ENCODE data around the gene SSU72.
A peak's percentile ranks its signal among the peaks of the same experiment; 100 is the strongest.
"Not testable (repeated sequence)": the region's sequence is repeated elsewhere in the genome, so short reads cannot be mapped to it uniquely, and the experiment has no call there.

SSU72 gene

GRCh38 chr1:1540090-1540817, 34.4 kb downstream of the SSU72 start, which contains the start of gene TMEM240:
TSS of gene TMEM240 (minus strand) at chr1:1540624. CDS start at chr1:1540346, 278 bp downstream.
- peak; percentile 52 to 54 for DNase-seq

GRCh38 chr1:1539310-1540089, 35.2 kb downstream of the SSU72 start:
- no peak for DNase-seq

- no peak for DNase-seq
Measured at GRCh38 chr1:1538989-1539309, 35.7 kb downstream of the SSU72 start.

DNA sequence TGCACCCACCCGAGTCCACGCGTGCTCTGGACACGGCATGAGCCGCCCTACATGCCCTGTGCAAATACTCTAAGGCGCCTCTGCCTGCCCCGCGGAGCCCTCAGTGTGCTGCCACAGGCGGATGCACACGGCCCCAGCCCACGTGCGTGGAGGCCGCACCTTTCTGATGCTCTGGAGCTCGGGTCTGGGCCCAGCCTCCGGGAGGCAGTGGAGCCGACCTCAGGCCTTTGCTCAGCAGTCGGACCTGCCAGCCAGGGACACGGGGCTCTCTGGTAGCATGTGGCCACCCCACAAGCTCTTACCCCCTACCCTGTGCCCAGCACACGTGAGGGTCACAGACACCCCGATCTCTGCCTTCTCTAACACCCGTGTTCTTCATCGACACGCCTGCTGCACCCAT, 36.3 kb downstream of the SSU72 start:
- DNase-seq = no peak

DNA sequence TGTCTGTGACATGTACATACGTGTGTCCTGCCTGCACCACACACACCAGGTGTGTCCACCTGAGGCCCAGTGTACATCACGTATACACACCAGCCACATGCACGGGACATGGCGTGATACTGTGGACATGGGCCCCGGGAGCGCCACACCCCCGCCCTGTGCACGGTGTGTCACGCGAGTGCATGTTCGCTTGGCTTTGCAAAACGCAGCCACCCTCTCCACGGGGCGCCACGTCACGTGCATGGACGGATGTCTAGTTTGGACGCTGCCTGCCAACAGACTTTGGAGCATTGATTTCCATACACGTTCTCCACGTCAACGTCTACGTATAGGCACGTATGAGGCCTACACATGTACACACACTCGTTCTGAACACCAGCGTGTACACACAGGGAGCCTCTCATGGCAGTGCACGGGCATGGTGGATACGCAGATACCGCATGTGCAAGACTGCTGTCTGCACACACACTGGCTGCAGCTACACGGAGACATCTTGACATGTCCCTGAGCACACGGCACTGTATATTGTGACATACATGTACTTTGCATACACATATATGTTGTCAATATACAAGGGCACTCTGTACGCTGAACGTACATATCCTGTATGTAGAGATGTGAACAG, 36.9 kb downstream of the SSU72 start:
- no peak for DNase-seq

- no peak for DNase-seq
Measured at GRCh38 chr1:1536938-1537546, 37.6 kb downstream of the SSU72 start.

DNA sequence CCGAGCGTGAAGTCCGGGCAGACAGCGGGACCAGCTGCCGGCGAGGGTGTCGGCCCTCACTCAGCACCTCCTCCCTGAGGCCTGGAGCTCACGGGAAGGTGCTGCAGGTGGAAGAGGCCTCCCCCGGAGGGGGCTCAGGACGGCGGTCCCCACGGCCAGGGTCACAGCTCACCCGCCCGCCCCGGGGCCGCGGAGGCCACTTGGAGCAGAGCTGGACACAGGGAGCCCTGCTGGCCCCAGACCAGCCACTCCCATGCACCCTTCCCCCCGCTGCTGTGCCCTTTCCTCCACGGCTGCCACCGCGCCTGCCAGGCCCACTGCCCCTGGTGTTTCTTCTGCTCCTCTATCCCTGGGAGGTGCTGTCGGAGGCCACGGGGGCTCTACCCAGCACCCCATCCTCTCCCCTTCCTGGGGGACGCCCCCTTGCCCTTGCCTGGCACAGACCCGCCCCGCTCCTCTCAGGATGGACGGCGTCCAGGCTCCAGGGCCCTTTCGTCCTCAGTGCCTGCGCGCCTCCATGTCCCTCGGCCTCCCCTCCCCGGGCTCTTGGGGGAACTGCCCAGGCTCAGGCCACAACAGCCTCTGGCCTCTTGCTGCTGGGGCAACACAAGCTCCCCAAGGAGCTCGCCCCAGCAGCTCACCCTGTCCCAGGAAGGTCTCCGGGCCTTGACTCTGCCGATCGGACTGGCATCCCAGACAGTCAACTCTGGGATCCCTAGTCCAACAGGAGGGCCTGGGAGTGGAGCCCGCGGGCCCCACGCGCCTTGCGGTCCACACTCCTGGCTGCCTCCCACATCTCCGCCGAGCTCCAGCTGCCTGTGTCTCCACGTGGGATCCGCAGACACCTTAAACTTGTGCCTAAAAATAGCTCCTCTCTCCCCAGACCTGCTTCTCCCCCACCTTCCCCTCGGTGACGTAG, 38.4 kb downstream of the SSU72 start:
- no peak for DNase-seq

GRCh38 chr1:1535201-1536018, 39.3 kb downstream of the SSU72 start:
- no peak for DNase-seq

GRCh38 chr1:1534401-1535154, 40.1 kb downstream of the SSU72 start:
- DNase-seq = no peak

DNA sequence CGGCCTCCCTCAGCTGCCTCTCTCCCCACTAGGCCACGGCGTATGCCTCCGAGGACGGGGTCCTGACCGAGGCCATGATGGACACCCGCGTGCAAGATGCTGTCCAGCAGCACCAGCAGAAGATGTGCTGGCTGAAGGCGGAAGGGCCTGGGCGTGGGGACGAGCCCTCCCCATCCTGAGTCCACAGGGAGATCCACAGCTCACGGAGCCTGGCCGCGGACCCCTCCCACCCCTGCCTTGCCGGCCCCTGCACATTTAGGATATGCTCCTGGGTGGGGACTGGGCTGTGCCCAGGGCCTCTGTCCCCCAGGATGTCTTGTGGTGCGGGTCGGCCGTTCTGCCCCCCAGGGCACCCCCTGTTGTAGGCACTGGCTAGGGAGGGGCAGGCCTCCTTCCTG, 40.8 kb downstream of the SSU72 start:
- not testable (repeated sequence) for DNase-seq

DNA sequence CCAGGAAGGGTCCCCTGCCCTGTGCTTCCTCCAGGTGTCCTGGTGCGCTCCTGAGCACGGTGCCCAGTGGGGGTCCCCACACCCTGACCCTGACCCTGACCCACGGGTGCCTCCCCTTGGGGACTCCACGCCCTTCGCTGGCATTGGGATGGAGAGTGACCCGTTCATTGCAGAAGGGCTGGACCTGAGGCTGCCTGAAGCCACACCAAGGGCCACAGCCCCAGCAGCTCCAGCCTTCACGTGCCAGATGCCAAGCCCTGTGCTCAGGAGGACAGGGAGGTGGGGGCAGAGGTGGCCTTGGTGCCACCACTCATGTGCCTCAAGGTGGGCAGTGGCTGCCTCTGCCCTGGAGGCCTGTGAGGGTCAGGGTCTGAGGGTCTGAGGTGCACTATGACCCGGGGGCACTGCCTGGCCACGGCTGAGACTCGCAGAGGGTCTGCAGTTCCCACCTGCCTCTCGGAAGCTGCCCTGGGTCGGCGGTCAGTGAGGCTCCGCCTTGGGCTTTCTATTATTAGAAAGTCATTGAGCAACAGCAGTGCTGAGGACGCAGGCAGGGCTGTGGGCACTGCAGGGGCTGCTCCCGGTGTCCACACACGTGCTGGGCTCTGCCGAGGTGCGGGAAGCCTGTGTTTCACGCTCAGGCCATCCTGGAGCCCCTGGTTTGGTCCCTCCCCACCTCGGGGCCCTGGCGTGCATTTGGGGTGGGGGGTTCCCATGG, 41.3 kb downstream of the SSU72 start:
- DNase-seq = not testable (repeated sequence)

GRCh38 chr1:1531947-1532346, 42.7 kb downstream of the SSU72 start:
- DNase-seq = no peak

- no peak for DNase-seq
Measured at GRCh38 chr1:1529936-1530335, 44.7 kb downstream of the SSU72 start.

DNA sequence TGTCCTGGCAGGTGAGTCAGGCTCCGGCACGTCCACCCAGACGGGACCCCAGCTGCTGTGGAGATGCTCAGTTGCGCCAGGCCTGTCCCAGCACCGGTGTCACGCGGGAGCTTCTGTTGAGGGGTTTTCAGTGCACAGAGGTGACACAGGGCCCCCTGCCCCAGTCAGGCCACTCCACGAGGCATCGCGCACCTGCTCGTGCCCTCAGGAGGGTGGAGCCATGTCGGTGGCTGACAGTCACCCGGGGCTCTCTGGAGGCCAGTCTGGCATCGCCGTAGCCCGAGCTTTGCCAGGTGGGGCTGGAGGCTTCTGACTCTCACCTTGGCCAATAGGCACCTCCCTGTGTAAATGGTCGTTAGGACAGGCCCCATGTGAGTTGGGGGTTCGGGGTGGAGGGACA, 45.3 kb downstream of the SSU72 start:
- DNase-seq = no peak

- DNase-seq = no peak
Measured at GRCh38 chr1:1528301-1529267, 46.1 kb downstream of the SSU72 start.

DNA sequence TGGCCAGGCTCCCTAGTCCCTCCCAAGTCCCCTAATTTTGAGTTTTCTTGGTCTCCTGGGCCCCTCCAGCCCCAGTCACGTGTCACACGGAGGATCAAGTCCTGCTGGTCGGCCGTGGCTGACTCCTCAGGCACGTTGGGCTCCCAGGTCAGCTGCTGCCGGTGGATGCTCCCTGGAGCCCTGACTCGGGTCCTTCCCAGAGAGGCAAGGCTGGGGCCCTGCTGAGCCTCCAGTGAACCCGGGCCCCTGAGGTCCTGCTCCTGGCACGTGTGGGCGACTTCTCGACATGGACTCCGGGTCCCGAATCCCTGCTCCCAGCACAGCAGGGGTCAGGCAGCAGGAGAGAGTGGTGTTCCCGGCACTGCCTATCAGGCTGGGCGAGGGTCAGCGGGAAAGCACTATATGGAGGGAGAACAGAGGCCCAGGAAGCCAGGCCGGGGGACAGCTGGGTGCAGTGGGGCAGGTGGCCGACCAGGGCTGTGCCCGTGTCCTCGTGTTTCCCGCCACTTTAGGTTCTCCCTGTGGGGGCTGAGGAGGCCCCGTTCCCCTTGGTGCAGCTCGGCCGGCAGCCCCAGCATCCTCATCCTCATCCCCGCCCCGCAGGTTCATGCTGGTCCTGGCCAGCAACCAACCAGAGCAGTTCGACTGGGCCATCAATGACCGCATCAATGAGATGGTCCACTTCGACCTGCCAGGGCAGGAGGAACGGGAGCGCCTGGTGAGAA, 47.4 kb downstream of the SSU72 start:
- no peak for DNase-seq

GRCh38 chr1:1526476-1526875, 48.2 kb downstream of the SSU72 start:
- DNase-seq = not testable (repeated sequence)
